Stimulated activated CD4-positive, alpha-beta T cell treated with anti-CD3 and anti-CD28 coated beads, Interleukin-2, amount 100 ng/mL, for 4 hours (primary cell): ENCODE data around the gene GGTLC1.
"Not testable (repeated sequence)": the region's sequence is repeated elsewhere in the genome, so short reads cannot be mapped to it uniquely, and the experiment has no call there.

Experiments used
- DNase-seq: peaks from one replicate; pipeline ENCODE4 v3.0.0-alpha.2; 2020; ENCODE audit warnings: low read depth

The GGTLC1 gene

DNA sequence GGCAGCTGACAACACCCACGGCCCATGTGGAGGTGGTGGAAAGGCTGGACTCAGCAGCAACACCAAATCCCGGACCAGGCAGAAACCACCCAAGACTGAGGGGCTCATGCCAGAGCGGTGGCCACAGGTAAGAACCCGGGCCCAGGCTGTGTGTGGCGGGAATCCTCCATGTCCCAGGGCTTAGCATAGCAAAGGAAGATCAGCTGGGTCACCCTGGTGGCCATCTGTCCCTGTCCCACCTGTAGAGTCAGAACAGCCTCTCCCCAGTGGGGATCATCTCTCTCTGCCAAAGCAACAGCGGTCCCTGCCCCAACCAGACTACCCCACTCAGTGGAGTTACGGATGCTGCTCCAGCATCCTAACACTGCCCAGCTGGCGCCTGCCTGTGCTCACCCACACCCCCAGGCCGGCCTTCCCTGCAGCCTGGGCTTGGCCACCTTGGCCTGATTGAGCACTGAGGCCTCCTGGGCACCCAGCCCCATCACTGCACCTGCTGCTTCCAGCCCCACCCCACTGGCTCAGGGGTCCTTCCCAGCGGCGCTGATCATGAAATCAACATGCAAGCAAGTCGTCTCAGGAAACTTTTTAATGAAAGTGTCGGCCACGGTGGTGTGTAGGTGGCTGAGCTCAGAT, 5.5 kb upstream of the GGTLC1 start:
- DNase-seq = not testable (repeated sequence)

DNA sequence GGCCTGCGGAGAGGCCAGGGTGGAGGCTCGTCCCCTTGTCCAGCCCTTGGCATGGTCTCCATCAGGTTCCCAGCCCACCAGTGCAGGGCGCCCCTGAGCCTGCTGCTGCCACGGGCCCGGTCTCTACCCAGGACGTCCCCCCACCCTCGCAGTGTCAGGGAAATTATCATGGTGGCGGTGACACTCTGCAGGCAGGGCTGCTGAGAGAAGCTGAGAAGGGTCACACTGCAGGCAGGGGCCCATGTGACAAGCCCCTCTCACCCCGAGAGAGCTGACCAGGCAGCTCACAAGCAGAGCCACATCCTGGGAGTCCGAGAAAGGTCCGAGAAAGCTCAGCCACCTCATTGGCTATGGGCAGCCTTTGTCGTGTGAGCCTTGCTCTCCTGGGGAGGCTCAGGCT, 4.9 kb upstream of the GGTLC1 start:
- DNase-seq = not testable (repeated sequence)

DNA sequence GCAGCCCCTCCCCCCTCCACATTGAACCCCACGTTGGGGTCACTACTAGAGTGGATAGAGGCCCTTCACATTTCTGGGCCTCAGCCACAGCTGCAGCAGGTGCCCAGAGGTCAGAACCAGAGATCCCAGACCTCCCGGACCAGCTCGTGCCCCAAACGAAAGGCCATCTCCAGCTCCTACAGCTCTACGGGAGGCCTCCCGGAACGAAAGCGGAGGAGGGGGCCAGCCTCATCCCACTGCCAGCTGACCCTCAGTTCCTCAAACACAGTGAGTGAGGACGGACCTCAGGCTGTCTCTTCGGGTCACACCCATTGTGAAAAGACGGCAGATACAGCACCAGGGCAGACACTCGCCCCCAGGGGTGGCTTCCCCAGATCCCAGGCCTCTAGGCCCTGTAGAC, 1.7 kb upstream of the GGTLC1 start:
- DNase-seq = not testable (repeated sequence)

DNA sequence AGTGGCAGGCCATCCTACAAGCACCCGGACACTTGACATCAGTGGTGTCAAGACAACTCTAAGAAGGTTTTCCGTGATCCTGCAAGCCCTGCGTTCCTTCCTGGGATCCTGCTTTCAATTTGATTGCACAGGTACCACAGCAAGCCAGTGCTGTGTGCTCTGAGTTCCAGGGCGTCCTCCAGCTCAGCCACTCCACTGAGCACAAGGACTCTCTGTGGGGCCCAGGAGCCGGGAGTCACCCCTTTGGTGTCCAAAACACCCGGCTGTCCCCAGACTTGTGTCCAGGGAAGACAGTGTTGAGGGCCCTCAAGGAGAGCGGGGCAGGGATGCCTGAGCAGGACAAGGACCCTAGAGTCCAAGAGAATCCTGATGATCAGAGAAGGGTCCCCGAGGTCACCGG, 387 bp upstream of the GGTLC1 start:
- DNase-seq = not testable (repeated sequence)

DNA sequence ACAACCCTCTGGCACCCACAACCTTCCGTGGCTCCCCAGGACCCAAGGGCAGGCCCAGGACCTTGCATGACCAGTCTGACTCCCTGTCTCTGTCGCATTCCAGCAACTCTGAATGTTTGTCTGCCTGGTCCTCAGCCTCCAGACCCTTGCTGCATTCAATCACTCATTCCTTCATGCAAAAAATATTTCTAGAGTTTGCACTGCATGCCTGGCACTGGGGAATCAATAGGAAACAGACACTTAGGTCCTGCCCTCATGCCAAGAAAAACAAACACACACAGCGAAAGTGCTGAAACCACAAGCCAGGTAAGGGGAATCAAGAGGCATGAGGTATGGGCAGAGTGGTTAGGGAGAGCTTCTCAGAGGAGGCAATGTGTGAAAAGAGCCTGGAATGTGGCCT, 1.9 kb downstream of the GGTLC1 start:
- DNase-seq = not testable (repeated sequence)

DNA sequence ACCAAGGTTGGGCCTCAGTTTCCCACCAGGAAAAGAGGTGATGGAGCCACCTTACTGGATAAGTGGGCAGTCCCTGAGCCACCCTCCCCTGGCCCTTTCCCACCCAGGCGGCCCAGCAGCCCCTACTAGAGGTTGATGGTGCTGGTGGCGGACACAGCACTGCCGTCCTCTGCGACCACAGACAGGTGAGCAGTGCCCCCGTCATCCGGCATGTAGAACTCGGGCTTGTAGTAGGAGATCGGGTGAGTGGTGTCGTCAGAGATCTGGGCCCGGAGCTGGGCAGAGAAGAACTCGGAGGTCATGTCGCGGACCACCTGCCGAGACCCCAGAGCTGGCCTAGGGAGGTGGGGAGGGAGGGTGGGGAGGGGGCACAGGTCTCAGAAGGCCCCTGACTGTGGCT, 2.3 kb downstream of the GGTLC1 start:
- not testable (repeated sequence) for DNase-seq

DNA sequence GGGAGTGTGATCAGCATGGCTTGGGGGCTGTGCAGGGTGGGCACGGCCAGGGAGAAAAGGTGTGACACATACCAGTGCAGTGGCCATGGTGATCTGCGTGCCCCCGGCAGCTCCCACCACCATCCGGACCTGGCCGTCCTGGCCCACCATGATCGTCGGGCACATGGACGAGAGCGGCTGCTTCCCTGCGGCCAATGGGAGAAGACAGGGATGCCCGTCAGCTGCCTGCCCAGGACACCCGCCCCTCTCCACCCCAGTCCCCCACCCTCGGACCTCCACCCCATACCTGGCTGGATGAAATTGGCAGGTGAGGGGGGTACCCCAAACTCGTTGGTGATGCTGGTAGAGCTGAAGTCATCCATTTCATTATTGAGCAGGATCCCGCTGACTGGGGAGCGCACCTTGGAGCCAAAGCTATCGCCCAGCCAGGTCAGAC, 2.8 kb downstream of the GGTLC1 start:
- DNase-seq = not testable (repeated sequence)

DNA sequence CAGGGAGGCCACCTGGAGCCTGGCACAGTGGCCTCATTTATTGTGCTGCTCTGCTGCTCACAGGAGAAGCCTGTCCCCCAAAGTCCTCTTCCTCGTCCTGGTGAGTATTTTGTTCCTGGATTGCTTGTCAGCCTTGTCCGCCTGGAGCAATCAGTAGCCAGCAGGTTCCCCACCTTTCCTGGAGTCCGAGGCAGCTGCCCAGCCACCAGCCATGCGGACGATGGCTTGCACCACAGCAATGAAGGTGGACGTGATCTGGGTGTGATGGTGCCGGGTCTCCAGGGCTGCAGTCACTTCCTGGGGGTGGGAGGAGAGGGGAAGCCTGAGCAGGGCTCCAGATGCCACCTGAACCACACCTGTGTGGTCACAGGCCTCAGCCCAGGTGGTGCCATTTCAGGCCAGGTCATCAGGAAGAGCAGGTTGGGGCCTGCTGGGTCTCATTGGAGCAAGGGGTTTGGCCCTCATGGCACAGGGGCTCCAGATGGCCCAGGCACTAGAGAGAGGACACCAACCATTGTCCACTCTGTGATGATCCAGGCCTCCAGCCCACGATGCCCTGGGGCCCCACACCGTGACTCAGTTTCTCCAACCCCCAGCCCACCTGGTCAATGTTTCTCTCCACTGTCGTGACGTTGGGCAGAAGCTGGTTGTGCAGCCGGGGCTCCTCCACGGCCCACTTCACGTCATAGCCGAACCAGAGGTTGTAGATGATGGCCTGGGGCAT, 3.4 kb downstream of the GGTLC1 start:
- not testable (repeated sequence) for DNase-seq

DNA sequence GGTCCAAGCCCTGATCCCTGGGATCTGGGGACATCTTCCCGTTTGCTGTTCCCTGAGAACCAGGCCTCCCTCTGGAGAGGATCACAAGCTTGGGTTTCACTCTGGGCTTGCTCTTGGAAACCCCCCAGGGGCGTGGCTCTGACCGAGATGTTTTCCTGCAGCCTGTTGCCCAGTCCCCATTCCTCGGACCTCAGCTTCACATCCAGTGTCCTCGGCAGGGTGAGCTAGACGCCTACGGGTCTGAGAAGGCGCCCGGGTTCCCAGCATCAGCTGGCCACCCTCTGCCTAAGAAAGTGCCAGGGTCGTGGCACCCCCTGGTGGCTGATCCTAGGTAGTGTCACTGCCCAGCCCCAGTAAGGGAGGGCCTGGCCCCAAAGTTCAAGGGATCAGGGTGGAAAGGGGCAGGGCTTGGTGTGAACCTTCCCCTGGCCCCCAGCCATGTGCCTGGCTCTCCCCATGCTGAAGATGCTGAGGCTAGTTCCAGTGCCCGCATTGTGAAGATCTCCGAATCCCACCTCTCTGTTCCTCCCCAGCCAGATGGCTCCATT, 4.0 kb downstream of the GGTLC1 start:
- DNase-seq = not testable (repeated sequence)

DNA sequence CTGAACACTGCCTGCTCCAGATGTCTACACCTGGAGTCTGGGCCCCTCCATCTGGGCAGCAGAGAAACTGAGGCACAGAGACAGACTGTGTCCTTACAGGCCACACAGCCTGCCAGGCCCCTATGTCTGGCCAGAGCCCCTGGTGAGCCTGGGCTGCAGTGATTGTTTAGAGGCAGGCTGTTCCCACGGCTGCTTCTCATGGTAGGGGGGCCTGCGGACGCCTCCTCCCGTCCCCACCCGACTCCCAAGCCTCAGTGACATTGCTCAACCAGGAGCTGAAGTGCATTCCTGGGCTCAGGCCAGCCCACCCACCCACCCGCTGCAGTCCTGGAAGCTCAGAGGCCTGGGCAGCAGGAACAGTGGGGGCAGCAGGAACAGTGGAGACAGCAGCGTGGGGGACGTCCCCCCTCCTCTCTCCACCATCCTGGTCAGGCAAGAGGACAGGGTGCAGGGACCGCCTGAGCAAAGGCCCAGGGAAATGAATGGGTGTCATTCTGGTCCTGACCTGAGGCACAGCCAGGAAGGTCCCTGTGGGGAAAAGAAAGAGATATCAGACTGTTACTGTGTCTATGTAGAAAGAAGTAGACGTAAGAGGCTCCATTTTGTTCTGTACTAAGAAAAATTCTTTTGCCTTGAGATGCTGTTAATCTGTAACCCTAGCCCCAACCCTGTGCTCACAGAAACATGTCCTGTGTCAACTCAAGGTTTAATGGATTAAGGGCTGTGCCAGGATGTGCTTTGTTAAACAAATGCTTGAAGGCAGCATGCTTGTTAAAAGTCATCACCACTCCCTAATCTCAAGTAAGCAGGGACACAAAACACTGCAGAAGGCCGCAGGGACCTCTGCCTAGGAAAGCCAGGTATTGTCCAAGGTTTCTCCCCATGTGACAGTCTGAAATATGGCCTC, 6.2 kb downstream of the GGTLC1 start:
- DNase-seq = not testable (repeated sequence)

DNA sequence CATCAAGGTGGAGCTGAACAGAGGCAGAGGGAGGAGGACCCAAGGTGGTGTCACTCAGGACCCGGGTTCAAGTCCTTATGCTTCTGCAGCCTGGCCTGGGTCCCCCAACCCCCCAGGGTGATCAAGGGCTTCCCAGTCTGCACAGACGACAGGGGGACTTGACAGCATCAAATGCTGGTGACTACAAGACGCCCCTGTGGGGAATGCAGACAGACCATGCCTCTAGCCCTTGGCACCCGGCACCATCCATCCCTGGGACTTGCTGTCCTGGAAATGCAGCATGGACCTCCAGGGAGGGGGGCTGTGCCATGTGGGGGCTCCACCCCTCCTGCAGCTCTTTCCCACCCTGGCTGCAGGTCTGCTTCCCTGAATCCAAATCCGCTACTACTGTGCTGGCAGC, 7.1 kb downstream of the GGTLC1 start:
- not testable (repeated sequence) for DNase-seq

DNA sequence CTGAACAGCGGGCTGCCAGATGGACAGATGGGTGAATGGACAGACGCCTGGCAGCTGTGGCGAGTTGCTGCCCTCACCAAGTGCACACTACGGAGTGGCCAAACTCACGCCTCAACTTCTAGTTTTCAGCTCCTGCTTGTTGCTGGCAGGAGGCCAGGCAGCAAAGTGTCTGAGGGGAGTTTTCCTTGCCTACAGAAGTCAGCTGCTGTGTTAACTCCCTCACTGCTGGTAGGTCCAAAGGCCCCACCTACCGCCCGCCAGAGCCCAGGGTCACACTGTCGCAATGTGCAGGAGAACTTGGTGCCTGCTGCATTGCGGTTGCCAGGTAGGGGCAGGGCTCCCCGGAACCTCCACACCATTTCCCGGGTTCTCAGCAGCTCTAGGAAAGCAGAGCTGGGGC, 7.6 kb downstream of the GGTLC1 start:
- not testable (repeated sequence) for DNase-seq

DNA sequence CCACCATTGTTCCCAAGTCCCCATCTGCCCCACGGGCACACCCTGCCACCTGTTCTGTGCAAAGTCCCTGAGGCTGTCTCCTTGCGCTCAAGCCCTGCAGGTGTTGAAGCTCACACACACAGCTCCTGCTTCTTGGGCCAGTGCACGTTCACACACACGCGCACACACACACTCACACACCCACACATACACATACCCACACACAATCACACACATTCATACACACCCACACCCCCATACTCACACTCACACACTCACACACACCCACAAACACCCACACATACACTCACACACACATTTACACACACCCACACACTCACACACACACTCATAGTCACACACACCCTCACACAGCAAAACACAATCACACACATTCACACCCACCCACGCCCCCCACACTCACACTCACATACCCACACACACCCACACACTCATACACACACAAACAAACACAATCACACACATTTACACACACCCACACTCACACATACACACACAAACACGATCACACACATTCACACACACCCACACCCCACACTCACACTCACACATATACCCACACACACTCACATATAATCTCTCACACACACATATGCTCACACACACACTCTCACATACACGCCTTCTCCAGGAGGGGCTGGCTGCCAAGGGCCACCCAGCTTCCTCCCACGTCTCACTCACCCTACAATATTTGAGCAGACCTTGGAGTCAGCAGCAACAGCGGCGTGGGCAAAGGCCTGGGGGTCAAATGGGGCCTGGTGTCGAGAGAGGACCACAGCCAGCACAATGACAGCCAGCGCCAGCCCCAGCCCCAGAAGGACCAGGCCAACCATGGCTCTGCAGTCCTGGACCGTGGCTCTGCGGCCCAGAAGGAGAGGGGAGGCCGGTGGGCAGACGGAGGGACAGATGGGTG, 8.4 kb downstream of the GGTLC1 start:
- not testable (repeated sequence) for DNase-seq

DNA sequence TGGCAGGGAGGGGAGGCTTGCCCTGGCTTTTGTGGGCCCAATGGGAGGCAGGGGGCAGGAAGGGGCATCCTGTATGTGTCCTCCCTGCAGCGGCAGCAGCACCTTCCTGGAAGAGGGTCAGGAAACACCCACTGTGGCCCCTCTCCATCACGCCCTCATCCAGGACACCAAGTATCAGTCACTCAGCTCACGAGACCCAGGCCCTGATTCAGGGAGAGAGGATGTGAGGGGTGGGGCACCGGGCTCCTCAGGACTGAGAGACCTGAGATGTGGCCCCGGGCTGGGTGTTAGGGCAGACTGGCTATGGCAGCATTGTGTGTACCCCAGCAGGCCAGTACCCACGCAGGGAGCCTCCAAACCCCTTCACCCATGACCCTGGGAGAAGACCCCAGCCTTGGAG, 9.2 kb downstream of the GGTLC1 start:
- not testable (repeated sequence) for DNase-seq

DNA sequence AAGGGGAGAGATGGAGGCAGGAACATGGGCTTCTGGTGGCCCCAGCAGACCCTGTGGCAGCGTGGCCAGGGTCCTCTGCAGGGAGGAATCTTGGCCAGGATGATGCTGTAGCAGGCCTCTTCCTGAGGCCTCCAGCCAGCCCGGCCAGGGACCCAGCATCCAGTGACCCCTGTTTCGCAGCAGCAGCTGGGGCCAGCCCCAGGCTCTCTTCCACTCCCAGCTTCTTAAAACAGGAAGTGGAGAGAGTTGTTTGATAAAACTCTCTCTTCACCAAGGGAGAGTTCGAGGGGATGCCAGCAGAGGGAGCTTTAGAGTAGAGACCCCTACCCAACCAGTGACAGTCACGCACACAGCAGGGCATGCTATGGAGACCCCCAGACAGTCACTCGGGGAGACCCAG, 10.1 kb downstream of the GGTLC1 start:
- not testable (repeated sequence) for DNase-seq

DNA sequence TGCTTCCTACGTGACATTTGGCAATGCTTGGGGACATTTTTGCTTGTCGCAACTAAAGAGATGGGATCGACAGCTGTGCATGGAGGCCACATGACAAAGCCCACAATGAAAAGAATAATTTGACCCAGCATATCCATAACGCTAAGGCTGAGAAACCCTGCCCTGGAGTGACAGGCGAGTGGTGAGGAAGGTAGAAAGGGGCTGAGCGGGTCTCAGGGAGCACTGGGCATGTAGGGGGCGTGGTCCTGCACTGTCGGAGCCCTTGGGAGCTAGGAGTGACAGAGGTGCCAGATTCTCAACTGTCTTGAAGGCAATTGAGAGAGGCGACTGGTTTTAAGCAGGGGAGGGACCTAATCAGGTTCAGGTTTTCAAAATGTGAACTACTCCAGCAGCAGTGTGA, 13.6 kb downstream of the GGTLC1 start:
- DNase-seq = no peak

DNA sequence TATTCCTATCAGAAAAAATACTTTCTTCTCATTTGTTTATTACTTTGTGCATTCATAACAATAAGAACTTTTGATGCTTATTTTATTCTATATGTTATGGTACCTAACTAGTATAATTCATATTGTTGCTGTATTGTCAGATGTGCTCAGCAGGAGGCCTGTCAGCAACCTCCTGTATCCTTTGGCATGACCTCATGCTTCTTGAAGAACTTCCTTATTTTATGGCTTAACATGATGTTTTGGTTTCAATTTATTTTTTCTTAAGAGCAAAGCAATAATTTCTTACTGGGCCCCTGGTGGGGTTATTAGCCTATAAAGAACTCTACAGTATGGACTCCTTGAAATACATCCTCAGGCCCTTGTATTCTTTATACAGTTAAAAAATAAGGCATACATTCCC, 17.3 kb downstream of the GGTLC1 start:
- no peak for DNase-seq

DNA sequence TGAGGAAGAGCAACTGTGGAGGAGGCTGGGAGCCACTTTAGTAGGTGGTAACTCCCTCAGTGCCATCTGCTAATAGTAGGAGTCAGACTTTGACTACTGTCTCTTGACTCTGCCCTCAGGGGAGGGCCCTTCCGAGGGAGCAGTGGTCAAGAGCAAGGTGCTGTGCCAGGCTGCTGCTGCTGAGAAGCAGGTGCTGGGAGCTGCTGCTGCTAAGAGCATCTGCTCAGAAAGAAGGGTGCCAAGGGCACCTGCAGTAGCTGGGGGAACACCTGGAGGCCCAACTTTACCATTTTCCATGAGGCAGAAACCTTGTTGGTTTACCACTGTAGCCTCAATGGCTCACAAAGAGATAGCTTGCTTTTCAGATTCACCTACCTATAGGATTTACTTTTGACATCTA, 18.5 kb downstream of the GGTLC1 start:
- no peak for DNase-seq

DNA sequence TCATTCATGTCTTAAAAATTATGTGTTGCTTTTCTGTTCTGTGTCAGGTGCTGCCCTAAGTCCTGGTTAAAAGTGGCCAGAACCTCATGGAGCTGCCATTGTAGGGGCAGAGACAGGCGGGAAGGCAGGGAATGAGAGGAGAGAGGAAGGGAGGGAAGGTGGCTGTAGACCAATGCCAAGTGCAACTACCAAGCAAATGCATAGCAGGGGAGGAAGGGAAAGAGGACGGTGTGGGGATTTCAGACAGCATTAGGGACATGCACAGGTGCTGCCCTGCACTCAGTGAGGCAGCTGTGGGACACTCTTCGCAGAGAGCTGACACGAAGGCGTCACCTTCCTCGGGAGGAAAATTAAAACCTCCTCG, 21.0 kb downstream of the GGTLC1 start:
- DNase-seq = no peak

DNA sequence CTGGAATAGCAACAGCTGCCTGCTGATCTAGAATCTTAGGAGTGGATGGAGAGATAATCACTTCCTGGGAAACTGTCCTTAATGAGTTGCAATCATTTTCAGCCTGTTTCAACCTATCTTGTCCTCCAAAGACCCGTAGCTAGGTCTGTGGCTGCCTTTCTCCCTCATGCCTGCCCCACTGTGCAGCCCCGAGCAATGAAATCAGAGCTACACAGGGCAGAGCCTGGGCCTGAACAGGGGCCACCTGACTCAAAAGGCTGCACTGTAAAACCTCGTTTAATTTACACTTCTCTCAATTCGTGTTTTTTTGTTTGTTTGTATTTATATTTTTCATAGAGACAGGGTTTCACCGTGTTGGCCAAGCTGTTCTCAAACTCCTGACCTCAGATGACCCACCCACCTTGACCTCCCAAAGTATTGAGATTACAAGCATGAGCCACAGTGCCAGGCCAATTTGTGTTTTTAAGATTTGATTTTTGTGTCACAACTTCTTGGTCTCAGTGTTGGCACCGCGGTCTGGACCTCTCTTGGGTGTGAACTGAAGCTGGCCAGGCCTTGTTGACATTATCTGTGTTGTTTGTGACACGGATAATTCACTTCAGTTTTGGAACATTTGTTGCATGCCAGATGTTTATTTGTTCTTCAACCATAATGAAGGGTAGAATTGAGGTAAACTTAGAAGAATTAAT, 21.5 kb downstream of the GGTLC1 start:
- DNase-seq = no peak

DNA sequence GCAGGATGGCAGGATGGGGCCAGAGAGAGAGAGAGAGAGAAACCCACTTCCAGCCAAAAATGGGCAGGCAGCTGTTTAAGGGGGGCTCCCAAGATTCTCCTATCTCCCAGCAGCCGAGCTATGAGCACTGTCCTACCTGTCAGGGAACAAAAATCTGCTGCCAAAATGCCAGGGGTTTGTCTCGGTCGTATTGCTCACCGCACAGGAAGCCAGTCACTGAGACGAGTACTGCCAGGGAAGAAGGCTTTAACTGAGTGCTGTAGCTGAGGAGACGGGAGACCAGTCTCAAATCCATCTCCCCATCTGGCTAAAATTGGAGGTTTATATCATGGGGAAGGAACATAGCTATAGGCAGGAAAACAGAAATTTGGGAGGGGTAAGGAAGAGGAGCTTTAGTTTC, 22.3 kb downstream of the GGTLC1 start:
- DNase-seq = no peak
